ENCODE data around the gene ATP6V1B1. TPM values are rescaled to one million over a fixed set of nuclear protein-coding genes. Genes with fewer than 3 reads are reported as not detected.

ATP6V1B1 gene
- total and polyA plus RNA-seq, 10 of the 15 experiments (the other 5 are each of a cell fraction or from before 2014, with no cell fraction given), result not detected

DNA sequence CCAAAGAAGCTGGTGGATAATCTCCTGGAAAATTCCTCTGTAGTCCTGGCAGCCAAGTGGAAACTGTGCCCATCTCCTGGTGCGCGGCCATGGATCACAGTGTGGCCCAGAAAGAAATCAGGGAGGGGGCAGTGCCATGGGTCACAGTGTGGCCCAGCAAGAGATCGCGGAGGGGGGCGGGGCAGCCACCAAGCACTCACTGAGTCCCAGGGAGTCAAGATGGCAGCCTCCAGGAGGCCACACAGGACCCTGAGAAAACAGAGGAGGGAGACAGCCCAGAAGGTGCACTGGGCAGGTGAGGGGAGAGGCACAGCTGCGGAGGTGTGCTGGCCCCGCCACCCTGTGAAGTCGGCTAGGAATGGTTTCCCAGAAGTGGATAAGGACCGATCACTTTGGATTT, 8.1 kb upstream of the ATP6V1B1 start (continued):
- TF ChIP-seq, protein P1, sequence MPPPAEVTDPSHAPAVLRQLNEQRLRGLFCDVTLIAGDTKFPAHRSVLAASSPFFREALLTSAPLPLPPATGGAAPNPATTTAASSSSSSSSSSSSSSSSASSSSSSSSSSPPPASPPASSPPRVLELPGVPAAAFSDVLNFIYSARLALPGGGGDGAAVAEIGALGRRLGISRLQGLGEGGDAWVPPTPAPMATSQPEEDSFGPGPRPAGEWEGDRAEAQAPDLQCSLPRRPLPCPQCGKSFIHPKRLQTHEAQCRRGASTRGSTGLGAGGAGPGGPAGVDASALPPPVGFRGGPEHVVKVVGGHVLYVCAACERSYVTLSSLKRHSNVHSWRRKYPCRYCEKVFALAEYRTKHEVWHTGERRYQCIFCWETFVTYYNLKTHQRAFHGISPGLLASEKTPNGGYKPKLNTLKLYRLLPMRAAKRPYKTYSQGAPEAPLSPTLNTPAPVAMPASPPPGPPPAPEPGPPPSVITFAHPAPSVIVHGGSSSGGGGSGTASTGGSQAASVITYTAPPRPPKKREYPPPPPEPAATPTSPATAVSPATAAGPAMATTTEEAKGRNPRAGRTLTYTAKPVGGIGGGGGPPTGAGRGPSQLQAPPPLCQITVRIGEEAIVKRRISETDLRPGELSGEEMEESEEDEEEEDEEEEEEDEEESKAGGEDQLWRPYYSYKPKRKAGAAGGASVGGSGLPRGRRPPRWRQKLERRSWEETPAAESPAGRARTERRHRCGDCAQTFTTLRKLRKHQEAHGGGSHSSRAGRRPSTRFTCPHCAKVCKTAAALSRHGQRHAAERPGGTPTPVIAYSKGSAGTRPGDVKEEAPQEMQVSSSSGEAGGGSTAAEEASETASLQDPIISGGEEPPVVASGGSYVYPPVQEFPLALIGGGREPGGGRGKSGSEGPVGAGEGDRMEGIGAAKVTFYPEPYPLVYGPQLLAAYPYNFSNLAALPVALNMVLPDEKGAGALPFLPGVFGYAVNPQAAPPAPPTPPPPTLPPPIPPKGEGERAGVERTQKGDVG (CRISPR knock-in tag; IDR thresholded peaks at IDR 0.05), result no peak
- TF ChIP-seq NFYB (IDR thresholded peaks at IDR 0.05; ENCODE audit: insufficient read depth, low read depth, low read length) (no peak), IKZF1 (conservative IDR thresholded peaks at IDR 0.05) (no peak)
- TF ChIP-seq, protein P2, sequence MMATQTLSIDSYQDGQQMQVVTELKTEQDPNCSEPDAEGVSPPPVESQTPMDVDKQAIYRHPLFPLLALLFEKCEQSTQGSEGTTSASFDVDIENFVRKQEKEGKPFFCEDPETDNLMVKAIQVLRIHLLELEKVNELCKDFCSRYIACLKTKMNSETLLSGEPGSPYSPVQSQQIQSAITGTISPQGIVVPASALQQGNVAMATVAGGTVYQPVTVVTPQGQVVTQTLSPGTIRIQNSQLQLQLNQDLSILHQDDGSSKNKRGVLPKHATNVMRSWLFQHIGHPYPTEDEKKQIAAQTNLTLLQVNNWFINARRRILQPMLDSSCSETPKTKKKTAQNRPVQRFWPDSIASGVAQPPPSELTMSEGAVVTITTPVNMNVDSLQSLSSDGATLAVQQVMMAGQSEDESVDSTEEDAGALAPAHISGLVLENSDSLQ (IDR thresholded peaks at IDR 0.05), result no peak

DNA sequence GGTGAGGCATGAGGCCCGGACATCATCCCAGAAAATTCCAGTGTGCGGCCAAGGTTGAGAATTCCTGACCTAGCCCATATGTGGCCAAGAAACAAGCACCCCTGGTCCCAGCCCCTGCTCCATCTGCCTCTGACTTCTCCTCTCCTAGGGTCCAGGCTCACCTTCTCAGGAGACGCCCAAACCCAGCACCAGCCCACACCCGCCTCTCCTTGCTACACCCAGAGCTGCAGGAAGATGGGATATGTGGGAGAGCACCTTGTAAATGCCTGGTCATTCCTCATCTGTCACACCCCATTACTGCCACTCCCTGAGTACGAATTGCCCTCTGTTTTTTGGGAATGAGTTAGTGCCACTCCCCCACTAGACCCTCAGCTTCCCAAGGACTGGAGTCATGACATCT, 7.3 kb upstream of the ATP6V1B1 start:
- in situ Hi-C loops (cut with MboI) (no loop called here), intact Hi-C loops (cut with micrococcal nuclease; ENCODE audit: unreplicated experiment) (no loop called here)
- CTCF ChIA-PET, result interaction anchor here (0.8 to 1.1 kb wide), 2 partner anchors 8 to 58 kb away, joined by 3 to 6 read pairs; no protein-coding TSS in a partner anchor
- H3K27ac ChIP-seq (ENCODE audit: control insufficient read depth, insufficient read depth), result no peak overlapping the region
- DNase-seq (ENCODE audit: low read depth, low spot score) (no peak), ATAC-seq (no peak), FAIRE-seq (no peak)
- H4K20me1 ChIP-seq (ENCODE audit: control insufficient read depth, insufficient read depth), result no peaks in the 10 kb centered on the region; the same call in 1 of the 2 replicates
- BruUV-seq (replicated peaks), result no TSS peak
- no peak overlapping the region for H3K4me3 ChIP-seq
- POLR2A ChIA-PET, result no interaction called here
- no peak overlapping the region for H2AFZ ChIP-seq (ENCODE audit: control insufficient read depth, low read depth, low read length)
- H3K4me2 ChIP-seq (ENCODE audit: control insufficient read depth, insufficient read depth), result no peak overlapping the region
- no peaks in the 10 kb centered on the region for H3K36me3 ChIP-seq (ENCODE audit: control insufficient read depth in 2 of 2, insufficient read depth in 2 of 2, low read length in 1 of 2)
- TF ChIP-seq CBX5 (IDR thresholded peaks at IDR 0.05; ENCODE audit: low read depth) (no peak), BMI1 (IDR thresholded peaks at IDR 0.05; ENCODE audit: borderline replicate concordance) (no peak), FOXK2 (IDR thresholded peaks at IDR 0.05) (no peak), EGR1 (IDR thresholded peaks at IDR 0.05; ENCODE audit: borderline replicate concordance in 1 of 2, low read depth in 2 of 2, low read length in 2 of 2) (no peak), GABPA (IDR thresholded peaks at IDR 0.05; ENCODE audit: low read depth) (no peak), TCF12 (IDR thresholded peaks at IDR 0.05; ENCODE audit: low read depth, low read length) (no peak)
- TF ChIP-seq, protein P3, sequence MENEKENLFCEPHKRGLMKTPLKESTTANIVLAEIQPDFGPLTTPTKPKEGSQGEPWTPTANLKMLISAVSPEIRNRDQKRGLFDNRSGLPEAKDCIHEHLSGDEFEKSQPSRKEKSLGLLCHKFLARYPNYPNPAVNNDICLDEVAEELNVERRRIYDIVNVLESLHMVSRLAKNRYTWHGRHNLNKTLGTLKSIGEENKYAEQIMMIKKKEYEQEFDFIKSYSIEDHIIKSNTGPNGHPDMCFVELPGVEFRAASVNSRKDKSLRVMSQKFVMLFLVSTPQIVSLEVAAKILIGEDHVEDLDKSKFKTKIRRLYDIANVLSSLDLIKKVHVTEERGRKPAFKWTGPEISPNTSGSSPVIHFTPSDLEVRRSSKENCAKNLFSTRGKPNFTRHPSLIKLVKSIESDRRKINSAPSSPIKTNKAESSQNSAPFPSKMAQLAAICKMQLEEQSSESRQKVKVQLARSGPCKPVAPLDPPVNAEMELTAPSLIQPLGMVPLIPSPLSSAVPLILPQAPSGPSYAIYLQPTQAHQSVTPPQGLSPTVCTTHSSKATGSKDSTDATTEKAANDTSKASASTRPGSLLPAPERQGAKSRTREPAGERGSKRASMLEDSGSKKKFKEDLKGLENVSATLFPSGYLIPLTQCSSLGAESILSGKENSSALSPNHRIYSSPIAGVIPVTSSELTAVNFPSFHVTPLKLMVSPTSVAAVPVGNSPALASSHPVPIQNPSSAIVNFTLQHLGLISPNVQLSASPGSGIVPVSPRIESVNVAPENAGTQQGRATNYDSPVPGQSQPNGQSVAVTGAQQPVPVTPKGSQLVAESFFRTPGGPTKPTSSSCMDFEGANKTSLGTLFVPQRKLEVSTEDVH (IDR thresholded peaks at IDR 0.05; ENCODE audit: low read depth, partially characterized antibody), result no peak
- TF ChIP-seq, protein P4, sequence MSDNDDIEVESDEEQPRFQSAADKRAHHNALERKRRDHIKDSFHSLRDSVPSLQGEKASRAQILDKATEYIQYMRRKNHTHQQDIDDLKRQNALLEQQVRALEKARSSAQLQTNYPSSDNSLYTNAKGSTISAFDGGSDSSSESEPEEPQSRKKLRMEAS (IDR thresholded peaks at IDR 0.05; ENCODE audit: low read depth, low read length), result no peak
- no peaks in the 10 kb centered on the region for H3K4me1 ChIP-seq (ENCODE audit: control insufficient read depth, insufficient read depth, low read length)
- peaks cover under 1 to 4% of the 10 kb centered on the region in 2 experiments; a peak in 2 of 4 replicates for H3K27me3 ChIP-seq (replicated peaks in 1 of 2; ENCODE audit: control insufficient read depth in 2 of 2, insufficient read depth in 2 of 2, low read length in 1 of 2)
- H3K9ac ChIP-seq (ENCODE audit: control insufficient read depth, insufficient read depth, low read length), result no peak overlapping the region
- SMC1A ChIA-PET (ENCODE audit: uncharacterized antibody, unreplicated experiment), result no interaction called here
- H3K9me3 ChIP-seq (replicated peaks; ENCODE audit: control insufficient read depth, insufficient read depth, low read length), result no peaks in the 10 kb centered on the region
- 19% methylated on average over 5 of the region's 5 CpGs for WGBS (ENCODE audit: insufficient coverage, insufficient replicate concordance, low lambda C conversion rate, missing lambda C conversion rate)
- RAD21 ChIA-PET (ENCODE audit: unreplicated experiment), result no interaction called here
- no peaks in the 10 kb centered on the region for H3K79me2 ChIP-seq (ENCODE audit: control insufficient read depth, insufficient read depth, low read length)

Data from GM12878 (cell line).